HUES48 (cell line): ENCODE results near the gene TPST2.
"Not testable (repeated sequence)": the region's sequence is repeated elsewhere in the genome, so short reads cannot be mapped to it uniquely, and the experiment has no call there.

Source experiments
- H3K27ac ChIP-seq: one replicate; pipeline ENCODE4 v1.7.0; 2013; ENCODE audit warnings: low read depth, low read length, inconsistent platforms
- H3K27me3 ChIP-seq: 2 replicates; pipeline ENCODE4 v1.6.1; 2013; ENCODE audit warnings: mild to moderate bottlenecking, low read length; ENCODE audit not compliant: control insufficient read depth, insufficient read depth
- H3K36me3 ChIP-seq: 2 replicates; pipeline ENCODE4 v1.6.1; 2013; ENCODE audit warnings: low read length; ENCODE audit not compliant: control insufficient read depth, insufficient read depth
- H3K4me1 ChIP-seq: 2 replicates; pipeline ENCODE4 v1.6.1; 2013; ENCODE audit warnings: mild to moderate bottlenecking, low read length; ENCODE audit not compliant: control insufficient read depth, insufficient read depth
- H3K4me3 ChIP-seq: 2 replicates; pipeline ENCODE4 v1.5.1; 2013; ENCODE audit warnings: mild to moderate bottlenecking, low read depth, low read length
- H3K9ac ChIP-seq: 2 replicates; pipeline ENCODE4 v1.6.1; 2013; ENCODE audit warnings: mild to moderate bottlenecking, low read depth, low read length, moderate library complexity
- H3K9me3 ChIP-seq: 2 replicates; pipeline ENCODE4 v1.6.1; 2013; ENCODE audit warnings: low read length; ENCODE audit not compliant: control insufficient read depth, insufficient read depth

The TPST2 gene

DNA sequence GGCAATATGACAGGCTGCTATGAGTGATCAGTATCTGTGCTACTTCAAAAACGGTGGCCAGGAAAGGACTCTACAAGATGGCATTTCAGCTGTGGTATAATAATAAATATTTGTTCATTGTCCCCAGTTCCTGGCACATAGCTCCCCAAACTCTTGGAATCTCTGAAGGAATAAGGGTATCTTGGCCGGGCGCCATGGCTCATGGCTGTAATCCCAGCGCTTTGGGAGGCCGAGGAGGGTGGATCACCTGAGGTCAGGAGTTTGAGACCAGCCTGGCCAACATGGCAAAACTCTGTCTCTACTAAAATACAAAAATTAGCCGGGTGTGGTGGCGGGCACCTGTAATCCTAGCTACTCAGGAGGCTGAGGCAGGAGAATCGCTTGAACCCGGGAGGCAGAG lies 61.4 kb downstream of the TPST2 start:
- H3K4me1 ChIP-seq, H3K27ac ChIP-seq, H3K4me3 ChIP-seq, H3K9me3 ChIP-seq, H3K27me3 ChIP-seq, H3K9ac ChIP-seq: not testable (repeated sequence)
- peaks cover 95% of the 10 kb centered on the region for H3K36me3 ChIP-seq

DNA sequence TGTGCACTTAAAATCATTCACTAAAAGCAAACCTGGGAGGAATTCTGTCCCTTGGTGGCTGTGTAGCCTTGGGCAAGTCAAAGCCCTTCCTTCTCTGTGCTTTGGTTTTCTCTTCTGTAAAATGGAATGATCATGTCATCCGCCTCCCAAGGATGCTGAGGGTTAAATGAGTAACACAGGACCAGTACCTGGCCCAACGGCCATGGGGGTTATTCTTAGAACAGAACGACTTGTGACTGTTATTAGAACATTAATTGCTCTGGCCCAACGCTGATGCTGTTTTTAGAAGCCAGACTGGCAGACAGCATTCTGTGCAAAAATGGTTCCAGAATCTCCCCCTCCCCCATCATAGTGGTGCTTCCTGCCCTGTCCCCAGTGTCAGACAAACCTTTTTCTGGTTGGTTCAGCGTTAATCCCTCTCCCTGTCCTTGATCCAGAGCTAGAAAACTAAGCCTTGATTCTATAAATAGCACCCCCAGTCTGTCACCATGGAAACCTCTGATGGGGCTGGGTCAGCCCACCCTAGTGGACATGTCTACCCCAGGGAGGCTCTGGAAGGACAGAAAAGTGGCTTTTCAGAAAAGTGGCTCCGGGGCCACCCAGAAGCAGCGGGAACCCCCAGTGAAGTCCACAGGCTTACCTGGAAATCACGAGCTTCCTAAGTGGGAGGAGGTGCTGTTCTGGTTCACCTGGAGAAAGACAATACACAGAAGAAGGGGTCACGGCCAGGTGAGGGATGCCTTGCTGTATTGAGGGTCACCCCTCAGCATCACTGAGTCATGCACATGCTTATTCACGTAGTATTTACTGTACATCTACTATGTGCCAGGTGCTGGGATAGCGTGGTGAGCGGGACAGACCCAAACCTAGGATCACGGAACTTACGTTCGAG lies 62.1 kb downstream of the TPST2 start:
- peaks cover 88% of the 10 kb centered on the region for H3K36me3 ChIP-seq
- no peaks in the 10 kb centered on the region for H3K9me3 ChIP-seq
- H3K27me3 ChIP-seq: no peaks in the 10 kb centered on the region
- H3K4me3 ChIP-seq: no peak overlapping the region
- no peak overlapping the region for H3K27ac ChIP-seq
- H3K4me1 ChIP-seq: no peaks in the 10 kb centered on the region
- no peak overlapping the region for H3K9ac ChIP-seq

GRCh38 chr22:26527167-26527566 lies 62.8 kb downstream of the TPST2 start:
- Histone ChIP-seq H3K36me3 (peaks cover 82% of the 10 kb centered on the region), H3K4me3 (no peak overlapping the region), H3K4me1 (no peaks in the 10 kb centered on the region), H3K9ac (no peak overlapping the region), H3K9me3 (no peaks in the 10 kb centered on the region), H3K27me3 (no peaks in the 10 kb centered on the region), H3K27ac (no peak overlapping the region)

- H3K27ac ChIP-seq: no peak overlapping the region
- no peaks in the 10 kb centered on the region for H3K27me3 ChIP-seq
- no peaks in the 10 kb centered on the region for H3K4me1 ChIP-seq
- peaks cover 70% of the 10 kb centered on the region for H3K36me3 ChIP-seq
- no peaks in the 10 kb centered on the region for H3K9me3 ChIP-seq
- H3K4me3 ChIP-seq: no peak overlapping the region
- H3K9ac ChIP-seq: no peak overlapping the region
Measured at GRCh38 chr22:26525946-26526564, 63.9 kb downstream of the TPST2 start.

DNA sequence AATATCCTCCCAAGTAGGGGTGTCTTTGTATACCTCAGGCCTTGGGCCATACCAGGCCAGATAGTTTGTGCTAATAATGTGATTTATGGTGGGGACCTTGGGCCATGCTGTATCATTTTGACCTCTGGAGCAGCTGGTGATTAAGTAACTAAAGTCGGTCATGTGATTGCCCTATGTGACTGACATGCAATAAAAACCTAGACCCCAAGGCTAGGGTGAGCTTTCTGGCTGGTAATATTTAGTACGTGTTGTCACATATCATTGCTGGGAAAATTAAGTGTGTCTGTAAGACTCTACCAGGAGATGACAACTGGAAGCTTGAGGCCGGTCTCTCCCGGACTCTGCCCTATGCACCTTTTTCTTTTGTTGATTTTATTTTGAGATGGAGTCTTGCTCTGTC lies 65.1 kb downstream of the TPST2 start:
- Histone ChIP-seq H3K27me3 (no peaks in the 10 kb centered on the region), H3K9ac (no peak overlapping the region), H3K9me3 (no peaks in the 10 kb centered on the region), H3K27ac (no peak overlapping the region), H3K36me3 (peaks cover 59% of the 10 kb centered on the region), H3K4me3 (no peak overlapping the region), H3K4me1 (no peaks in the 10 kb centered on the region)

DNA sequence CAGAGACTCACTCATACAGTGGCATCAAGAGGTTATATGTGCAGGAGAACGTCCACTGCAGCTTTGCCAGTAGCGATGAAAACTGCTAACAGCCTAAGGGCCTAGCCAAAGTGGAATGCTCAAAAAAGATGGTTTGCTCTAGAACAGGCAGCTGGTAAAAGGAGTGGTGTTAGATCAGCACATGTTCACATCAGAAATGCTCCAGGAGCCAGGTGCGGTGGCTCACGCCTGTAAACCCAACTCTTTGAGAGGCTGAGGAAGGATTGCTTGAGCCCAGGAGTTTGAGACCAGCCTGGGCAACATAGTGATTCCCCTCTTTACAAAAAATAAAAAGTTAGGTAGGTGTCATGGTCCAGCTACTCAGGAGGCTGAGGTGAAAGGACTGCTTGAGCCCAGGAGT lies 67.3 kb downstream of the TPST2 start:
- H3K4me1 ChIP-seq: no peaks in the 10 kb centered on the region
- no peaks in the 10 kb centered on the region for H3K27me3 ChIP-seq
- H3K27ac ChIP-seq: no peak overlapping the region
- H3K9me3 ChIP-seq: no peaks in the 10 kb centered on the region
- no peak overlapping the region for H3K9ac ChIP-seq
- no peak overlapping the region for H3K4me3 ChIP-seq
- H3K36me3 ChIP-seq: peaks cover 39% of the 10 kb centered on the region

DNA sequence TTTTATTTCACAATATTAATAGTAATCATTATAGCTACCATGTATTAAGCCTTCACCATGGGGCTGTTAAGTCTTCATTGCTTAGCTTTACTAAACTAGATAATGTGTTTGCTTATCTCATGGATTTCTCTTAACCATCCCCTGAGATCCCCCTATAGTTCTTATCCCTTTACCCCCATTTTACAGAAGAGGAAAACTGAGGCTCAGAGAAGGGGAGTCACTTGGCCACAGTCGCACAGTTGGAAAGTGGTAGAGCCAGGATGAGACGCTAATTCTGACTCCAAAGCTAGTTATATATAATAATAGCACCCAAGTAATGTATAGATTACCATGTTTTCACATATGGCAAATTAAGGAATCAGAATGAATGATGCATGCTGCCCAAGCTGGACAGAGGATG lies 67.9 kb downstream of the TPST2 start:
- H3K27ac ChIP-seq: no peak overlapping the region
- no peak overlapping the region for H3K4me3 ChIP-seq
- H3K9ac ChIP-seq: no peak overlapping the region
- no peaks in the 10 kb centered on the region for H3K9me3 ChIP-seq
- no peaks in the 10 kb centered on the region for H3K4me1 ChIP-seq
- peaks cover 33% of the 10 kb centered on the region for H3K36me3 ChIP-seq
- no peaks in the 10 kb centered on the region for H3K27me3 ChIP-seq

GRCh38 chr22:26517429-26517828 lies 72.5 kb downstream of the TPST2 start:
- Histone ChIP-seq H3K27me3 (no peaks in the 10 kb centered on the region), H3K9me3 (no peaks in the 10 kb centered on the region), H3K27ac (no peak overlapping the region), H3K36me3 (no peaks in the 10 kb centered on the region), H3K9ac (no peak overlapping the region), H3K4me3 (no peak overlapping the region), H3K4me1 (no peaks in the 10 kb centered on the region)

- Histone ChIP-seq H3K27me3 (no peaks in the 10 kb centered on the region), H3K9ac (no peak overlapping the region), H3K4me3 (no peak overlapping the region), H3K27ac (no peak overlapping the region), H3K9me3 (no peaks in the 10 kb centered on the region), H3K4me1 (no peaks in the 10 kb centered on the region), H3K36me3 (no peaks in the 10 kb centered on the region)
Measured at GRCh38 chr22:26516503-26516902, 73.4 kb downstream of the TPST2 start.

DNA sequence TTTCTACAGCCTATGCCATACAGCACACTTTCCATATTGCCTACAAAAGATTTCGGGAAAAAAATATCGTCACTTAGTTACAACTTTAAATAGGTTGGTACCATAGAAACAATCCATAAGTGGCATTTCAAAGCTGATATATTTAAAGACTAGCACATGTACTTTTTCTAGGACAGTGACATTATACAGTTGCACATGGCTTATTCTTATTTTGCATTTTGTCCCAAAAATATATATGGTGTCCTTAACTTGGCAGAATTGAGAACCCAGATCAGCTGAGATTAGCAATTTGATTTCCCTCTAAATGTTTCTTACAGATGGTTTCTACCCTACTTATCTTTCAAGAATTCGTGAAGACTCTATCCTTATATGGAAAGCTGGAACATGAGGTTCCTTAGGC lies 74.0 kb downstream of the TPST2 start:
- H3K27ac ChIP-seq: no peak overlapping the region
- H3K4me3 ChIP-seq: no peak overlapping the region
- H3K36me3 ChIP-seq: peaks cover 1% of the 10 kb centered on the region; the same call in 1 of the 2 replicates
- 0 out of 2 replicates have a peak, but pooled peaks cover 3% of the 10 kb centered on the region for H3K4me1 ChIP-seq
- H3K9me3 ChIP-seq: no peaks in the 10 kb centered on the region
- H3K27me3 ChIP-seq: no peaks in the 10 kb centered on the region
- H3K9ac ChIP-seq: no peak overlapping the region

DNA sequence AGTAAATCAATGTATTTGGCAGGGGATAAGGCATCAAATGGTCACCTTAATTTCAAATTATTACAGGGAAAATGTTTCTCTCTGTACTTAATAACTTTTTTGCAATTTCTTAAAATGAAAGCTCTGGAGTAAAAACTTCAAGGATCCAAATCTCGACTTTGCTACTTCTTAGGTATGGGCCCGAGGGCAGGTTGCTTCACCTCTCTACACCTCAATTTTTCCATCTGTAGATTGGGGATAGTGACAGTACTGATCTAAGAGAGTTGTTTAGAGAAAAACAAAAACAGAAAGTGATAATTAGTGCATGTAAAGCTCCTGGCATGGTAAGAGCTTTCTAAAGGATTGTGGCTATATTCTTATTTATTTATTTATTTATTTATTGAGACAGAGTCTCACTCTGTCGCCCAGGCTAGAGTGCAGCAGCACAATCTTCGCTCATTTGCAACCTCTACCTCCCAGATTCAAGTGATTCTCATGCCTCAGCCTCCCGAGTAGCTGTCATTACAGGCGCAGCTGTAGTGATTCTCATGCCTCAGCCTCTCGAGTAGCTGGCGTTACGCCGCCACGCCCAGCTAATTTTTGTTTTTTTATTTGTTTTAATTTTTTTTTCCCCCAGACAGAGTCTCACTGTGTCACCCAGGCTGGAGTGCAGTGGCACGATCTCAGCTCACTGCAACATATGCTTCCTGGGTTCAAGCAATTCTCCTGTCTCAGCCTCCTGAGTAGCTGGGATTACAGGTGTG lies 75.3 kb downstream of the TPST2 start:
- no peak overlapping the region for H3K27ac ChIP-seq
- peaks cover 14% of the 10 kb centered on the region for H3K36me3 ChIP-seq
- H3K4me1 ChIP-seq: 0 out of 2 replicates have a peak, but pooled peaks cover 3% of the 10 kb centered on the region
- H3K27me3 ChIP-seq: no peaks in the 10 kb centered on the region
- no peak overlapping the region for H3K4me3 ChIP-seq
- H3K9ac ChIP-seq: no peak overlapping the region
- no peaks in the 10 kb centered on the region for H3K9me3 ChIP-seq
